Measurements from ENCODE around the gene DUOXA2.

The DUOXA2 gene

DNA sequence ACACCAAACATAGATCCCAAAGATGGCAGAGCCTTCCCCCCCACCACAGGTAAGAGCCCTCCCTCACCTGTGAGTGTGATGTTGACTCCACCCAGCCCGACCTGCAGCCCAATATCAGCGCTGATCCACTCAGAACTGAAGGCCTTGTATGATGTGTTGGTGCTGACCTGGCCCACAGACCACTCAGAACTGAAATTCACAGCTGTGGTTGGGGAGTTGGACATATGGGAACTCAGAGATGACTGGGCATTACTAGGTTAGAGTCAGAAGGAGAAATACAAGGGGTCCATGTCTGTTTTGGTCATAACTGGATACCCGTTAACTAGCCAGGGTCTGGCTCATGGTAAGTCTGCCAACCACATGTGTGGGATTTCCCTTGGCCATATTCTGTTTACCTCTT lies 6.9 kb downstream of the DUOXA2 start:
- no peaks in the 10 kb centered on the region for H3K4me1 ChIP-seq (ENCODE audit: control insufficient read depth, insufficient read depth, low read length)
- H3K9me3 ChIP-seq (ENCODE audit: control insufficient read depth, insufficient read depth, low read length) = no peaks in the 10 kb centered on the region
- H3K4me3 ChIP-seq (ENCODE audit: low read depth, low read length) = no peak overlapping the region
- peaks cover 92% of the 10 kb centered on the region for H3K27me3 ChIP-seq (ENCODE audit: control insufficient read depth, insufficient read depth, low read length)
- H3K36me3 ChIP-seq (ENCODE audit: control insufficient read depth, insufficient read depth, low read length) = no peaks in the 10 kb centered on the region
- H3K9ac ChIP-seq (ENCODE audit: low read depth, low read length) = no peak overlapping the region

DNA sequence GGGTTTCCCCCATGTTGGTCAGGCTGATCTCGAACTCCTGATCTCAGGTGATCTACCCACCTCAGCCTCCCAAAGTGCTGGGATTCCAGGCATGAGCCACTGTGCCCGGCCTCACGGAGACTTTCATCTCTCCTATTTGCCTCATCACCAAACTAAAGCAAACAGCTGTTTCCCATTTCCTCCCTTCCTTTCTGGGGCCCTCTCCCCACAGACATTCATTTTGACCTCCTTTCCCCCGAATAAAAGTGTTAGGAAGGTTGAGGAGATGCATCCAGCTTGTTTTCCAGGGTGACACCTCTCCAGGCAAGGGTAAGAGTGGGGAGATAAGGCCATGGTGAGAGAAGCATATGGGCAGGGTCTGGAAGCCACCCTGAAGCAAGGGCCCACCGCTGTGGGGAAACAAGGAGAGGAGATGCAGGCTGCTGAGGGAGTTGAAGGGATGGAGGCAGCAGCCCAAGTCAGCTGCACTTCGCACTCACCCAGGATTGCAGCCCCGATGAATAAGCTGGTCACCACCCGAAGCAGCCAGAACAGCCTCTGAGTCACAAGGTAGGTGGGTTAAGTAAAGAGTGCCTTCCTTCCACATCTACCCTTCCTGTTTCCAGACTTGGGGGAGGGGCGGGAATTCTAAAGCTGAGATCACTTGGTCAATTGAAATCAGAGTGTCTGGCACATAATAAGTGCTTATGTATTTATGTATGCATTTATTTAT lies 7.7 kb downstream of the DUOXA2 start:
- H3K4me3 ChIP-seq (ENCODE audit: low read depth, low read length) = no peak overlapping the region
- peaks cover 92% of the 10 kb centered on the region for H3K27me3 ChIP-seq (ENCODE audit: control insufficient read depth, insufficient read depth, low read length)
- no peaks in the 10 kb centered on the region for H3K36me3 ChIP-seq (ENCODE audit: control insufficient read depth, insufficient read depth, low read length)
- H3K9me3 ChIP-seq (ENCODE audit: control insufficient read depth, insufficient read depth, low read length) = no peaks in the 10 kb centered on the region
- H3K4me1 ChIP-seq (ENCODE audit: control insufficient read depth, insufficient read depth, low read length) = no peaks in the 10 kb centered on the region
- no peak overlapping the region for H3K9ac ChIP-seq (ENCODE audit: low read depth, low read length)

DNA sequence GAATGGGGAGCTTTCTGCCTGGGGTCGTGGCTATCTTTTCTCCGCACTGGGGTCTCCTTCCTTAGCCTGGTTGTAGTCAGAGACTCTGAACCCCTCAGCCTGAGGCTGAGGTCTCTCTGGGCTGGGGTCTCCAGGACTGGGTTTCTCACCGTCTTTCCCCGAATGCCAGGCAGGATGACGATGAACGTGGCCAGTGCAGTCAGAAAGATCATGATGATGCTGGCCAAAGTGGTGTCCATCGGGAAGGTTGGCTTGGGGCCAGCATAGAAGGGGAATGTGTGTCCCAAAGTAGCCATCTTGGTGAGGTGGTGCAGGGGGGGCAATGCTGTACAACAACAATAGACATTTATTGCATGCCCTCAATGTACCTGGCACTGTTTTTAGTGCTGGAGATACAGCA lies 8.6 kb downstream of the DUOXA2 start:
- H3K4me1 ChIP-seq (ENCODE audit: control insufficient read depth, insufficient read depth, low read length) = no peaks in the 10 kb centered on the region
- H3K9me3 ChIP-seq (ENCODE audit: control insufficient read depth, insufficient read depth, low read length) = no peaks in the 10 kb centered on the region
- H3K4me3 ChIP-seq (ENCODE audit: low read depth, low read length) = no peak overlapping the region
- H3K36me3 ChIP-seq (ENCODE audit: control insufficient read depth, insufficient read depth, low read length) = no peaks in the 10 kb centered on the region
- peaks cover 92% of the 10 kb centered on the region for H3K27me3 ChIP-seq (ENCODE audit: control insufficient read depth, insufficient read depth, low read length)
- H3K9ac ChIP-seq (ENCODE audit: low read depth, low read length) = no peak overlapping the region

DNA sequence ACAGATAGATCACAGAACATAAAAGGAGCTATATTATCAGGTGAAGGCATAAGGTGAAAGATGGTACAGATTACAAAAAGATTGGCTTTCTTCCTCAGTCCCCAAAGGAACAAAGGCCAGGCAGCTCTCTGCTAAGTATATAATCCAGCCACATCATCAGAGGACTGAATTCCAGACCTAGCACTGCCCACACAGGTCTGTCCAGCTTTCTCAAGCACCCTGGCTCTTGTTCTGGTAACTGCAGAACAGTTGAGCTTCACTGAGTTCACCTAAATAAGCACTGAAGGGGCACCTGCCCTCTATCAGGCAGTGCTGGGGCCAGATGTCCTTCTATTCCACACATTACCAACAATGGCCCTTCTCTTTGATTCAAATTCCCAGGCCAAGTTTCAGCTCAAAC lies 9.3 kb downstream of the DUOXA2 start:
- Histone ChIP-seq H3K4me3 (ENCODE audit: low read depth, low read length) (no peak overlapping the region), H3K27me3 (ENCODE audit: control insufficient read depth, insufficient read depth, low read length) (peaks cover 92% of the 10 kb centered on the region)

DNA sequence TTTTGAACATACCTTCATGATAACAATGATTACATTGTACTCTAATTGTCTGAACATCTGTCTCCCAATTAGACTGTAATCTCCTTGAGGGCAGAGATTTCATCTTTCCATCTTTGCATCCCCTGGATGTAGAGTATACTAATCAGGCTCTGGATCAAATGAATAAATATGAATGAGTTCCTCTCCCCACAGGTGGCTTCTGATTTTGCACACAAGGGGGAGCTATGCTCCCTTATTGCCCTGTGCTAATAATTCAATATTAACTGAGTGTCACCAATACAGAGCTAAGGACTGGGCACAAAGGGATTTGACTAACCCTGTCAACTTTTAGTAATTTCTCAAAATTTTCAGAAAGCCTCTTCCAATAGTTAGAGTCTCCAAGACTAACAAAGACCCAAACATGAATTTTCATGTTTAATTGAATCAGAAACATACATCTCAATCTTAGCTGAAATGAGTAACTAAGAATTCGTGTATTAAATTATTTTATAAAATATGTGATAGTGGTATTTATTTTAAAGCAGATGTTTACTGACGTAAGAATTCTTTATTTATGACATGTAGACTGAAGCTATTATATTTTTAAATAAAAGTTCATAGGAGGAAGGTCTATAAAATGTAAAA lies 12.5 kb downstream of the DUOXA2 start:
- H3K9ac ChIP-seq (ENCODE audit: low read depth, low read length) = no peak overlapping the region
- H3K36me3 ChIP-seq (ENCODE audit: control insufficient read depth, insufficient read depth, low read length) = no peaks in the 10 kb centered on the region
- no peaks in the 10 kb centered on the region for H3K9me3 ChIP-seq (ENCODE audit: control insufficient read depth, insufficient read depth, low read length)
- H3K4me1 ChIP-seq (ENCODE audit: control insufficient read depth, insufficient read depth, low read length) = no peaks in the 10 kb centered on the region
- H3K4me3 ChIP-seq (ENCODE audit: low read depth, low read length) = no peak overlapping the region
- peaks cover 93% of the 10 kb centered on the region for H3K27me3 ChIP-seq (ENCODE audit: control insufficient read depth, insufficient read depth, low read length)

More for the DNA sequence above, 9.3 kb downstream of the DUOXA2 start:
- Histone ChIP-seq H3K36me3 (ENCODE audit: control insufficient read depth, insufficient read depth, low read length) (no peaks in the 10 kb centered on the region), H3K9me3 (ENCODE audit: control insufficient read depth, insufficient read depth, low read length) (no peaks in the 10 kb centered on the region), H3K4me1 (ENCODE audit: control insufficient read depth, insufficient read depth, low read length) (no peaks in the 10 kb centered on the region), H3K9ac (ENCODE audit: low read depth, low read length) (no peak overlapping the region)

DNA sequence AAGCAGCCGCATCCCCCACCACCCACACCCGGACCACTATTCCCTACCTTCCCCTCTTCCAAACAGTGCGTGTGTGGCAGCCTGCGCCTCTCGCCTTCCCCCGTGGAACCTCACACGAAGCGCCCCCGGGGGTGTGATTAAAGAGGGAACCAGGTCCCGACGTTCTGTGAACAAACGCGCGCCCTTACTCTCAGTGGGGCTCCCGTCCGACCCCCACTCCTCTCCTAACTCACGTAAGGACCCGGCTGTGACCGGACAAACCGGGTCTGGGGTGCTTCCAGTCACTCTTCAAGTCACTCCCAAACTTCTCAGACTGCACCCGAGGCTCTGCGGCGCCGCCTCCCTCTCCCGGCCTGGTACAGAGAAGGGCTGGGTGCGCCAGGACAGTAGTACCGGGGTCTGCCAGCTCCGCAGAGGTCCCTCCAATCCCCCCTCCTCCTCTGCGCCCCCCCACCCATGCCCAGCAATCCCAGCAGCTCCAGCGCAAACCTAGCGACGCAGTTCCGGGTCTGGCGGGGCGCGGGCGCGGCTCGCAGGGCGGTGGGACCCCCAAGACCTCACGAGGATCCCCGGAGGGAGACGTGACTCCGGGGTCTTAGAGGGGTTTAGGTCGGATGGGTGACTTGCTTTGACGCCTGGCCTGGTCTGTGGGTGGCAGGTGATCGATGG lies 15.0 kb downstream of the DUOXA2 start:
- no peaks in the 10 kb centered on the region for H3K9me3 ChIP-seq (ENCODE audit: control insufficient read depth, insufficient read depth, low read length)
- peak overlapping the region; percentile 71 for H3K4me3 ChIP-seq (ENCODE audit: low read depth, low read length)
- no peaks in the 10 kb centered on the region for H3K4me1 ChIP-seq (ENCODE audit: control insufficient read depth, insufficient read depth, low read length)
- no peak overlapping the region for H3K9ac ChIP-seq (ENCODE audit: low read depth, low read length)
- no peaks in the 10 kb centered on the region for H3K36me3 ChIP-seq (ENCODE audit: control insufficient read depth, insufficient read depth, low read length)
- peaks cover 98% of the 10 kb centered on the region for H3K27me3 ChIP-seq (ENCODE audit: control insufficient read depth, insufficient read depth, low read length)

DNA sequence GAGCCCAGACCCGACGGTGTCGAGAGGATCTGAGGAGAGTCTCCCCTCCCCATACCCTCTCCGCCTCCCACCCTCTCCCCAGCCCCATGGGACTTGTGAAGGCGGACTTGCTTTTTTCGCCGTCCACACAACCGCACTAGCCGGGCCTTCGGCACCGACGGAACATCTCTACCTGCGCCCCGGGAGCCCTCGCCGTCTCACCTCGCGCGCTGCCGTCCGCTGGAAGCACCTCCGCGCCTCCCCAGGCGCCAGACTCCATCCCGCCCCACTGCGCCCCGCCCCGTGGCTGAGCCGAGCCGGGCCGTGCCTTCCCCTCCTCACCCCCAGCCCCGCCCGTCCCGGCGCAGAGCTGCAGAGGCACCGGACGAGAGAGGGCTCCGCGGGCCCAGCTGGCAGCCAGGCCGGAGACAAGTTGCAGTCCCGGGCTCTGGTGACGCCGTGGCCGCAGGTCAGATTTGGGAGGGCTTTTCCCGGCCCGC lies 15.6 kb downstream of the DUOXA2 start, which contains the start of the genes DUOX1 and DUOXA1:
DUOX1 (plus strand) TSS at position 344 of the 479 bp plus-strand sequence. CDS start 1,973 bp downstream, outside the sequence.
DUOXA1 (minus strand) TSS at position 229 of the 479 bp plus-strand sequence. CDS start 6,865 bp downstream, outside the sequence.
- Histone ChIP-seq H3K4me1 (ENCODE audit: control insufficient read depth, insufficient read depth, low read length) (no peaks in the 10 kb centered on the region), H3K4me3 (ENCODE audit: low read depth, low read length) (peak within 1 kb of the TSS; percentile 71), H3K36me3 (ENCODE audit: control insufficient read depth, insufficient read depth, low read length) (no peaks in the 10 kb centered on the region), H3K27me3 (ENCODE audit: control insufficient read depth, insufficient read depth, low read length) (peaks cover 99% of the 10 kb centered on the region), H3K9me3 (ENCODE audit: control insufficient read depth, insufficient read depth, low read length) (no peaks in the 10 kb centered on the region), H3K9ac (ENCODE audit: low read depth, low read length) (no peak within 1 kb of the TSS)

DNA sequence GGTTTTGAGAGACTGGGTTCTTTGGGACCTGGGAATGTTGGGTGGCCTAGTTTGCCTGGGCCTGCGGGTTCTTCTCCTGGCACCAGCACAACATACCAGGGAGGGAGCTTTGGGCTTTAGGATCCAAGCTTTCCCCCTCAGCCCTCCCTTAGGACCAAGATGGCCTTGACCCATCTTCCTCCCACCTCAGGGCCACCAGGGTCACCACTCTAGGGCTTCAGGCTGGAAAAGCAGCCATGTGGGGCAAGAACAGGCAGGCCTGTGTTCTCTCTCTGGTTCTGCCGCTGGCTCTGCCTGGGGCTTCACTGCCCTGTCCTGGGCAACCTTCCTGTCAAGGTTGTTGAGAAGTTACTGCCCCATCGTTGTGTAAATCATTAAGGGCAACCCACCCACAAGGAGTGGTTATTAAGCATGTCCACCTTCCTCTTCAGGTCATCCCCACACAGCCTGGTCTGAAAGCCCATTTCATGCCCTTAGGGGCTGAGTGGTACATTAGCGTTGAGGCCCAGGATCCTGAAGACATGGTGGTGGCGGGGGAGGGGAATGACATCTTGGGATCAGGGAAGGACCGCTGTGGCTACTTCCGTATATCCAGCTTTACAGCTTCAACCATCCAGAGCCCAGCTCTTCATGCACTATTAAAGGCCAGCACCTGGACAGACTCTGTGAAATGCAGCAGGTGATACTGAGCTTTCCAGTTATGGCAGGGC lies 16.3 kb downstream of the DUOXA2 start:
- Histone ChIP-seq H3K9me3 (ENCODE audit: control insufficient read depth, insufficient read depth, low read length) (no peaks in the 10 kb centered on the region), H3K4me3 (ENCODE audit: low read depth, low read length) (peak overlapping the region; percentile 71), H3K27me3 (ENCODE audit: control insufficient read depth, insufficient read depth, low read length) (peaks cover 95% of the 10 kb centered on the region), H3K36me3 (ENCODE audit: control insufficient read depth, insufficient read depth, low read length) (no peaks in the 10 kb centered on the region), H3K4me1 (ENCODE audit: control insufficient read depth, insufficient read depth, low read length) (no peaks in the 10 kb centered on the region), H3K9ac (ENCODE audit: low read depth, low read length) (no peak overlapping the region)

DNA sequence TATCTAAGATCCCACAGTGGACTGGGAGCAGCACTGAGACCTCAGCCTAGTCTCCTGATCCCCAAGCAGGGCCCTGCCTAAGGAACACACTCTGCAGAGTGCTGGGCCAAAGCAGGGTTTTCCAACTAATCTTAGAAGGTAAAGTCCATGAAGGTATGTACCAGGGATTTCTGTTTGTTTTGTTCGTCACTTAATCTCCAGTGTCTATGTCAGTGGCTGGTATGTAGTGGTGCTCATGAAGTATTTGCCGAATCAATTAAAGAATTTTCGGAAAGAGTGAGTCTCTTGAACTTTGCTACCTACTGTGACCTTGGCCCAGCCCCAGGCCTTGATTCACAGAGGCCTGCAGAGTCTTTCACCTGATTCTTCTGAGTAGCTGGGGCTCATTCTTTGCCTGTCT lies 17.4 kb downstream of the DUOXA2 start:
- no peak overlapping the region for H3K9ac ChIP-seq (ENCODE audit: low read depth, low read length)
- no peaks in the 10 kb centered on the region for H3K9me3 ChIP-seq (ENCODE audit: control insufficient read depth, insufficient read depth, low read length)
- H3K27me3 ChIP-seq (ENCODE audit: control insufficient read depth, insufficient read depth, low read length) = peaks cover 92% of the 10 kb centered on the region
- no peak overlapping the region for H3K4me3 ChIP-seq (ENCODE audit: low read depth, low read length)
- no peaks in the 10 kb centered on the region for H3K4me1 ChIP-seq (ENCODE audit: control insufficient read depth, insufficient read depth, low read length)
- no peaks in the 10 kb centered on the region for H3K36me3 ChIP-seq (ENCODE audit: control insufficient read depth, insufficient read depth, low read length)

DNA sequence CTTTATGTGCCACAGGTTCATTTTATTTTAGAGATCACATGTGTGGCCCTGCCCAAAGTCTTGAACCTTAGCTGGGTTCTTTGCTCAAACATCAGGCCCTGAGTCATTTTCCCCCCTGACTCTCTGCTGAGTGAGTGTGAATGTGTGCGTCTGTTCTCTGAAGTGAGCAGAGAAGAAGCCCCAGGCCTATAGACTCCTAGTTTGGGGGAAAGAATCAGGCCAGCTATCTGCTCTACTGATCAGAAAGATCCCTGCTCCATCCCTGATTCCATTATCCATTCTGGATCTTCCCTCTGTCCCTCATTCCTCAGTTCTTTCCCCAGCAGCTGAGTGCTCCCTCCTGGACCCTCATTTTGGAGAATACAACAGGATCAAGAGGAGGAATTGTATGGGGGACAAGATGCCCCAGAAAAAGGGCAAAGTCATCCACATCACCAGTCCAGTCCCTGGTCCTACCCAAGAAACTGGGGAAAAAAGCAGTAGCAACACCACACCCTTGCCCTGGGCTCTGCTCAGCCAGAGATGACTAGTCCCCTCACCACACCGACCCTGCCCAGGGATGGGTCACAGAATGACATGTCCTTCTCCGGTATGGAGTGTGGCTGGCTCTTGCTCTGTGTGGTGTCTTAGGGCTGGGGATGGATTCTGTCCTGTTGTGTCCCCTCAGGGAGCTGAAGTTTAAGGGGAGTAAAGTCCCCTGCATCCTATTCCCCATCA lies 18.9 kb downstream of the DUOXA2 start:
- Histone ChIP-seq H3K9ac (ENCODE audit: low read depth, low read length) (no peak overlapping the region), H3K27me3 (ENCODE audit: control insufficient read depth, insufficient read depth, low read length) (peaks cover 83% of the 10 kb centered on the region), H3K4me1 (ENCODE audit: control insufficient read depth, insufficient read depth, low read length) (no peaks in the 10 kb centered on the region), H3K4me3 (ENCODE audit: low read depth, low read length) (no peak overlapping the region), H3K9me3 (ENCODE audit: control insufficient read depth, insufficient read depth, low read length) (no peaks in the 10 kb centered on the region), H3K36me3 (ENCODE audit: control insufficient read depth, insufficient read depth, low read length) (no peaks in the 10 kb centered on the region)

DNA sequence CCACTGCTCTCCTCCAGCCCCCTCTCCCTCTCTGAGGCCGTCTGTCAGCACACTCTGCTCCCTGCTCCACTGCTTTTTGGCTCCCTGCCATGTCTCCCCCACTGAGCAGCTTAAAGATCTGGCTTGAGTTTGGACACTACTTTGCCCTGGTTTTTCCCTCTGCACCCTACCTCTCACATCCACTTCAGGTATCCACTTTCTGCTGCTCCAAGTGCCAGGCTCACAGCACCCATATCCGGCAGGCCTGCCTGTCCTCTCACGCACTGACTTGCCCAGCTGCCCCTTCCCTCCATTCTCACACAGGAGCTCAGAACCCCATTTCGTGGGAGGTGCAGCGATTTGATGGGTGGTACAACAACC lies 19.4 kb downstream of the DUOXA2 start:
- H3K36me3 ChIP-seq (ENCODE audit: control insufficient read depth, insufficient read depth, low read length) = no peaks in the 10 kb centered on the region
- H3K27me3 ChIP-seq (ENCODE audit: control insufficient read depth, insufficient read depth, low read length) = peaks cover 79% of the 10 kb centered on the region
- H3K4me1 ChIP-seq (ENCODE audit: control insufficient read depth, insufficient read depth, low read length) = no peaks in the 10 kb centered on the region
- no peak overlapping the region for H3K4me3 ChIP-seq (ENCODE audit: low read depth, low read length)
- no peaks in the 10 kb centered on the region for H3K9me3 ChIP-seq (ENCODE audit: control insufficient read depth, insufficient read depth, low read length)
- H3K9ac ChIP-seq (ENCODE audit: low read depth, low read length) = no peak overlapping the region
